Testis (tissue), 2 donors: Measurements from ENCODE around the gene MSI2.

Experiments
- CTCF ChIP-seq, 3 experiments: fragments of 450-650 bp in 2 of 3; fragments of 200-600 bp in 1 of 3; sonication (generic) in 1 of 3; IDR thresholded peaks; one replicate each; pipeline ENCODE4 v1.5.1; 2016 to 2019; ENCODE audit warnings: antibody characterized with exemption in 3 of 3, mild to moderate bottlenecking in 2 of 3, moderate library complexity in 1 of 3
- POLR2A ChIP-seq: fragments of 450-650 bp; IDR thresholded peaks from one replicate; pipeline ENCODE4 v1.6.1; 2017; ENCODE audit warnings: antibody characterized with exemption, mild to moderate bottlenecking, moderate library complexity

DNA sequence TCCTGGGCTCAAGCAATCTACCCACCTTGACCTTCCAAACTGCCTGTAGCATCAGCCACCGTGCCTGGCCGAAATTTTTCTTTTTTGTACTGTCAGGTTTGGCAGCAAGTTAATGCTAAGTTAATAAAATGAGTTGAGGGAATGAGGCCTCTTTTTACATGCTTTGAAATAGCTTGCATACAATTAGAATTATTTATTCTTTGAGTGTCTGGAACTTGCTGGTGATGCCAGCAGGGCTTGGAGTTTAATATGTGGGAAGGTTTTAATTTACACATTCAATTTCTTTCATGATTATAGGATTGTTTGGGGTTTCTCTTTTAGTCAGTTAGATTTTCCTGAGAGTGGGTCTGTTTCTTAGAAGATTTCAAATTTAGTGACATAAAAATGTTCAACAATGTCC is 31.2 kb upstream of the MSI2 start:
- TF ChIP-seq CTCF (IDR thresholded peaks at IDR 0.05), result no peak
- TF ChIP-seq POLR2A, result no peak
